ENCODE measurements around the gene TMIE. TPM values are rescaled to one million over a fixed set of nuclear protein-coding genes. Genes with fewer than 3 reads are reported as not detected.

The TMIE gene
- 1 to 10 TPM in 6 of 9 donors, under 1 TPM in 3; 0.30 to 2.6 (median 1.2) TPM for total RNA-seq
- 10 to 100 TPM in 1 of 3 donors, 1 to 10 TPM in 2; 4.1 to 21.4 (median 5.4) TPM for polyA plus RNA-seq
- long read RNA-seq, donor 1, partial matches to known transcripts = 0 of 1 reads
- long read RNA-seq, donor 1, other reads (novel, unspliced or antisense) = 0 of 1 reads
- long read RNA-seq, donor 2 = 0 reads
- long read RNA-seq, donor 3 = 0 reads
- long read RNA-seq, donor 4 = 0 reads
- long read RNA-seq, donor 5, partial matches to known transcripts = 0 of 5 reads
- long read RNA-seq, donor 5, other reads (novel, unspliced or antisense) = 1 of 5 reads
- long read RNA-seq, donor 6, partial matches to known transcripts = 1 of 2 reads
- long read RNA-seq, donor 6, other reads (novel, unspliced or antisense) = 0 of 2 reads
- long read RNA-seq, donor 7 = 0 reads
- long read RNA-seq, donor 8 = 0 reads
- long read RNA-seq, donor 9 = 0 reads
- long read RNA-seq, donor 10 = 0 reads

- intact Hi-C loops (cut with DNase I) = loop anchor here (5.0 to 10.0 kb wide), 4 partner anchors 163 to 303 kb away; partner anchors contain the start of gene MYL3 (in 2 of the 2)
- Histone ChIP-seq H3K36me3 (replicated peaks in 1 of 2) (no peaks in the 10 kb centered on the region), H3K9me3 (replicated peaks in 1 of 3) (no peaks in the 10 kb centered on the region), H3K27ac (peak within 1 kb of the TSS in 2 of 5 donors; percentile 44 to 85), H3K4me1 (replicated peaks in 1 of 2) (peaks cover 8 to 36% of the 10 kb centered on the region in 2 donors), H3K27me3 (no peaks in the 10 kb centered on the region), H3K4me3 (peak within 1 kb of the TSS in 1 of 4 donors; percentile 44)
- TF ChIP-seq POLR2A (IDR thresholded peaks at IDR 0.05) (no peak), CTCF (IDR thresholded peaks at IDR 0.05) (no peak)
- DNase-seq = peak in 3 of 7 donors; percentile 21 to 59 (median 38)
- 6 to 21% (median 6%) methylated on average over 7 to 51 of the region's 51 CpGs for WGBS, 4 donors
Observed at GRCh38 chr3:46701181-46701939, at the start of gene TMIE. Gene TMIE (plus strand): TSS chr3:46701392. CDS start chr3:46701488, 96 bp downstream.

GRCh38 chr3:46655271-46655670 lies 45.9 kb upstream of the TMIE start:
- H3K27me3 ChIP-seq = no peaks in the 10 kb centered on the region
- no peak overlapping the region for H3K27ac ChIP-seq
- peaks cover 0 to 8% (median 0%) of the 10 kb centered on the region in 3 donors for H3K9me3 ChIP-seq (replicated peaks in 1 of 3)
- no peaks in the 10 kb centered on the region for H3K36me3 ChIP-seq (replicated peaks in 1 of 2)
- H3K4me3 ChIP-seq = no peak overlapping the region
- intact Hi-C loops (cut with DNase I) = no loop called here
- no peak for TF ChIP-seq CTCF (IDR thresholded peaks at IDR 0.05)
- no peak for TF ChIP-seq POLR2A (IDR thresholded peaks at IDR 0.05)
- no peaks in the 10 kb centered on the region for H3K4me1 ChIP-seq (replicated peaks in 1 of 2)
- WGBS, 4 donors = 69 to 77% (median 71%) methylated on average over 6 of the region's 6 CpGs
- no peak for DNase-seq

GRCh38 chr3:46656778-46657556 lies 44.2 kb upstream of the TMIE start:
- no peak for DNase-seq
- intact Hi-C loops (cut with DNase I) = no loop called here
- Histone ChIP-seq H3K9me3 (replicated peaks in 1 of 3) (peaks cover 0 to 5% (median 0%) of the 10 kb centered on the region in 3 donors), H3K27me3 (no peaks in the 10 kb centered on the region), H3K36me3 (replicated peaks in 1 of 2) (no peaks in the 10 kb centered on the region), H3K27ac (no peak overlapping the region), H3K4me1 (replicated peaks in 1 of 2) (no peaks in the 10 kb centered on the region), H3K4me3 (no peak overlapping the region)
- TF ChIP-seq CTCF (IDR thresholded peaks at IDR 0.05) (no peak), POLR2A (IDR thresholded peaks at IDR 0.05) (no peak)
- WGBS, 4 donors = 85 to 91% (median 88%) methylated on average over 8 to 9 of the region's 9 CpGs

Data from adrenal gland (tissue), 19 donors.